Measurements from ENCODE around the gene OR51B6.
"Not testable (repeated sequence)": the region's sequence is repeated elsewhere in the genome, so short reads cannot be mapped to it uniquely, and the experiment has no call there.

OR51B6 gene

DNA sequence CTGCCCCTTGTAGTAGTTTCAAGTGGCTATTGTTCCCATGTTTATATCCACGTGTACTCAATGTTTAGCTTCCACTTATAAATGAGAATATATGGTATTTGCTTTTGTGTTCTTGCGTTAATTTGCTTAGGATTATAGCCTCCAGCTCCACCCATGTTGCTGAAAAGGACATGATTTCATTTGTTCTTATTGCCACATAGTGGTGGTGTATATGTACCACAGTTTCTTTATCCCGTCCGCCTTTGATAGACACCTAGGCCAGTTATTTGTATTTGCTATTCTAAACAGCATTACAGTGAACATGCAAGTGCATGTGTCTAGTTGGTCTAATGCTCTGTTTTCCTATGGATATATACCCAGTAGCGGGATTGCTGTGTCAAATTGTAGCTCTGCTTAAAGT, 34.0 kb upstream of the OR51B6 start:
- no peak overlapping the region for H3K4me3 ChIP-seq (ENCODE audit: low read depth, low read length)
- TF ChIP-seq, protein P1, sequence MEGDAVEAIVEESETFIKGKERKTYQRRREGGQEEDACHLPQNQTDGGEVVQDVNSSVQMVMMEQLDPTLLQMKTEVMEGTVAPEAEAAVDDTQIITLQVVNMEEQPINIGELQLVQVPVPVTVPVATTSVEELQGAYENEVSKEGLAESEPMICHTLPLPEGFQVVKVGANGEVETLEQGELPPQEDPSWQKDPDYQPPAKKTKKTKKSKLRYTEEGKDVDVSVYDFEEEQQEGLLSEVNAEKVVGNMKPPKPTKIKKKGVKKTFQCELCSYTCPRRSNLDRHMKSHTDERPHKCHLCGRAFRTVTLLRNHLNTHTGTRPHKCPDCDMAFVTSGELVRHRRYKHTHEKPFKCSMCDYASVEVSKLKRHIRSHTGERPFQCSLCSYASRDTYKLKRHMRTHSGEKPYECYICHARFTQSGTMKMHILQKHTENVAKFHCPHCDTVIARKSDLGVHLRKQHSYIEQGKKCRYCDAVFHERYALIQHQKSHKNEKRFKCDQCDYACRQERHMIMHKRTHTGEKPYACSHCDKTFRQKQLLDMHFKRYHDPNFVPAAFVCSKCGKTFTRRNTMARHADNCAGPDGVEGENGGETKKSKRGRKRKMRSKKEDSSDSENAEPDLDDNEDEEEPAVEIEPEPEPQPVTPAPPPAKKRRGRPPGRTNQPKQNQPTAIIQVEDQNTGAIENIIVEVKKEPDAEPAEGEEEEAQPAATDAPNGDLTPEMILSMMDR (IDR thresholded peaks at IDR 0.05; ENCODE audit: borderline replicate concordance, insufficient read depth, low read depth, low read length): no peak

DNA sequence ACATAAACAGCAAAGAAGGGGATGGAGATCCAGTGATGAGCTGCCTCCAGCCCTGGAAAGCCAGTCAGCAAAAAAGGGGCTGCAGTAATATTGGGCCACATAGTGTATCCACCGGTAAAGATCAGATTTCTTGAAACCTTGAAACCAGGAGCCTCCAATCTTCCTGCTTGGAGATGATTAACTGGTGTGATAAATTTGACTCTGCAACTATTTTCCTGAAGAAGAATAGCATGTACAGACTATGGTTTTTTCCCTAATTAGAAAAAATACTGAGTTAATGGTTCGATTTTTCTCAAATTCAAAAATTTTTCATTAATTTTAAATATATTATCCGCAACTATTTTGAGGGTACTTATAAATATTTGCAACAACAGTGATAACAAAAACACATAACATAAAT, 27.1 kb upstream of the OR51B6 start, which contains the start of gene OR51B2:
Gene OR51B2, minus strand, starts transcription at position 101 of the 400 bp plus-strand sequence. Its CDS starts 0 bp downstream, at position 101.
- H3K4me3 ChIP-seq (ENCODE audit: low read depth, low read length): no peak within 1 kb of the TSS
- TF ChIP-seq, protein P1 (IDR thresholded peaks at IDR 0.05; ENCODE audit: borderline replicate concordance, insufficient read depth, low read depth, low read length): no peak

DNA sequence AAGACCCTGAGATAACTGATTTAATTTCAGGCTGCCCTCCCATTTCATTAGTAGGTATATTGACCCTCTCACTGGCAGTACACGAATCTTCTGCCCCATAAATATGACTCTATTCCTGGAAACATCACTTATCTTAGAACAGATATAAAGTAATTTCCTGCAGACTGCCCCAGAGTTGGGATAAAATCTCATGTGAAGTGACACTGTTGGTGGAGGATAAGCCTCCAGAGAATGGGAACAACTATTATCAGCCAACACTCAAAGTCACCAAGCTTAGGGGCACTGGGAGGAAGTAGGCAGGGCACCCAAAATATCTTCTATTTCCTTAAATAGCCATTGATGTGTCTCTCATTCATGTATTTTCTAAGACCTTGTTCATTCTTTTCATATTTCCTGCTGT, 16.1 kb upstream of the OR51B6 start:
- no peak overlapping the region for H3K4me3 ChIP-seq (ENCODE audit: low read depth, low read length)
- TF ChIP-seq, protein P1 (IDR thresholded peaks at IDR 0.05; ENCODE audit: borderline replicate concordance, insufficient read depth, low read depth, low read length): no peak

DNA sequence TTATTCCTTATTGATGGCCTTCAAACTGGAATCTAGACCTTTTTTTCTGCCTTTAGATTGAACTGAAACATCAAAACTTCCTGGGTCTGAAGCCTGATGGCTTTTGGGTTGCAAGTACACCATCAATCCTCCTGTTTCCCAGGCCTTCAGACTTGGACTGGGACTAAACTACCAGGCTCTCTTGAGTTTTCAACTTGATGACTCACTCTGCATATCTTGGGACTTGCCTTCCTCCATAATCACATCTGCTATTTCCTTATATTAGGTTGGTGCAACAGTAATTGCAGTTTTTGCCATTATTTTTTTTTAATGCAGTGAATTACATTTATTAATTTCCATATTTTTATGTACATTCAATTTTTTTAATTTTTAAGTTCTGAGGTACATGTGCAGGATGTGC, 15.0 kb upstream of the OR51B6 start:
- no peak overlapping the region for H3K4me3 ChIP-seq (ENCODE audit: low read depth, low read length)
- TF ChIP-seq, protein P1 (IDR thresholded peaks at IDR 0.05; ENCODE audit: borderline replicate concordance, insufficient read depth, low read depth, low read length): no peak

DNA sequence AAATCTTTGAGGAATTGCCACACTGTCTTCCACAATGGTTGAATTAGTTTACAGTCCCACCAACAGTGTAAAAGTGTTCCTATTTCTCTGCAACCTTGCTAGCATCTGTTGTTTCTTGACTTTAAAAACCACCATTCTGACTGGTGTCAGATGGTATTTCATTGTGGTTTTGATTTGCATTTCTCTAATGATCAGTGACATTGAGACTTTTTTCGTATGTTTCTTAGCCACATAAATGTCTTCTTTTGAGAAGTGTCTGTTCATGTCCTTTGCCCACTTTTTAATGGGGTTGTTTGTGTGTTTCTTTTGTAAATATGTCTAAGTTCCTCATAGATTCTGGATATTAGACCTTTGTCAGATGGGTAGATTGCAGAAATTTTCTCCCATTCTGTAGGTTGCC, 14.1 kb upstream of the OR51B6 start:
- H3K4me3 ChIP-seq (ENCODE audit: low read depth, low read length): not testable (repeated sequence)

DNA sequence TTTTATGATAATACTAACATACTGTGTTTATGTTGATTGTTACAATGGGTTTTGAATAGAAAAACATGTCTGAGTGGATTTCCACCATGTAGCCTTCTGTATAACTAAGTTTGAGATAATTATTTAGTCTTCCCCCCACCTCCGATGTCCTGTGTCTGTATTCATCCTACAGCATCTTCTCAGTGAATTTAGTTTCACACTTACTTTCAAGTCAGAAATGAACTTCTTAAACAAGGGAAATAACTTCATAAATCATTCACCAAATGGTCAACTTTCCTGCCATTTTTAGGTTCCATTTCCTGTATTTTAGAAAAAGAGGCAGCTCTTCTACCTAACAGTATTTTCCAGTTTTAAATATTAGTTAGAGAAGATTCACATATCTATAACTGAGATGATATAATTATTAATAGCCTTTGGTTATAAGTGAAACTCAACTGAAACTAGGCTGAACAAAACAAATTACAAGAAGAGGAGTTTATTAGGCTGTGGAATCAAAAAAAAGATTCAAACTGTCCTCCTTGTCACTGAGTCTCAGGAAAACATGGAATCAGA, 11.5 kb upstream of the OR51B6 start:
- TF ChIP-seq, protein P1 (IDR thresholded peaks at IDR 0.05; ENCODE audit: borderline replicate concordance, insufficient read depth, low read depth, low read length): no peak

DNA sequence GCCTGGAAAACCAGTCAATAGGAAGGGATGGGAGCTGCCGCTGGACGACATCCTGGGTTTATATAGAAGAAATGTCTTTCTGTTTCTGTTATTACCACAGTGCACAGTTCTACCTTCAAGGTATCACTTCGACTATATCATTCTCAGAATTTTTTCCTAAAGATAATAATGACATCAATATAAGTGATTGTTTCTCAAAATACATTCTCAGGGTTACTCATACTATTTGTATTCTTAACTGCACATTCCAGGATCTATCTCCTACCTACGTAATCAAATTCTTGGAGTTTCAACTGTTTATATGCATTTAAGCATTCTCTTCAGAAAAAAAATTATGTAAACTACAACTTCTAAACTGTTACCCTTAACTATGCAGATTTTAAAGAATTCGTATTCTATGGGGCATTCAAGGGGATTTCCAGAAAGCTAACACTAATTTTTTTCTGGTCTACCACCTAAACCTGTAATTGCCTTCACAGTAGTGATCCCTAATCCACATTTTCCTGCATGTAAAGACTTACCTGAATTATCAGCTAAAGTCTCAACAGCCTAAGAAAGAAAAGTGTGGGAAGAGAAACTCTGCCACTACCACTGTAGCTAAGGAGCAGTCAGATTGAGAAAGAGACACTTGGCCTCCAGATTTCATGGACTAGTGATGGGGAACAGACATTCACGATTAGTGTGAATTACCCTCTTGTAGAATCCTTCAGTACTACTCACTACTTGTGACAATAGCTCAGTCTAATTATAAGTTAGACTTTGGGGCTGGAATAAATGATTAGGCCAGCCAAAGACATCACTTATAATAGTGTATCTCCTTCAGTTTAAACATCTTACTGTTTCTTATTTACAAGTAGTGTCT, 7.6 kb upstream of the OR51B6 start, which contains the start of gene OR51B5:
Gene OR51B5, minus strand, starts transcription at position 51 of the 862 bp plus-strand sequence. Its CDS starts 0 bp downstream, at position 51.
- TF ChIP-seq, protein P1 (IDR thresholded peaks at IDR 0.05; ENCODE audit: borderline replicate concordance, insufficient read depth, low read depth, low read length): no peak
- no peak within 1 kb of the TSS for H3K4me3 ChIP-seq (ENCODE audit: low read depth, low read length)

More for the DNA sequence above, 11.5 kb upstream of the OR51B6 start:
- no peak overlapping the region for H3K4me3 ChIP-seq (ENCODE audit: low read depth, low read length)

Measured in GM12875 (cell line).